Measurements from ENCODE around the gene NFATC2. TPM values are rescaled to one million over a fixed set of nuclear protein-coding genes. Genes with fewer than 3 reads are reported as not detected.
"Not testable (repeated sequence)": the region's sequence is repeated elsewhere in the genome, so short reads cannot be mapped to it uniquely, and the experiment has no call there.

NFATC2 gene
- total RNA-seq: 0.76 TPM

DNA sequence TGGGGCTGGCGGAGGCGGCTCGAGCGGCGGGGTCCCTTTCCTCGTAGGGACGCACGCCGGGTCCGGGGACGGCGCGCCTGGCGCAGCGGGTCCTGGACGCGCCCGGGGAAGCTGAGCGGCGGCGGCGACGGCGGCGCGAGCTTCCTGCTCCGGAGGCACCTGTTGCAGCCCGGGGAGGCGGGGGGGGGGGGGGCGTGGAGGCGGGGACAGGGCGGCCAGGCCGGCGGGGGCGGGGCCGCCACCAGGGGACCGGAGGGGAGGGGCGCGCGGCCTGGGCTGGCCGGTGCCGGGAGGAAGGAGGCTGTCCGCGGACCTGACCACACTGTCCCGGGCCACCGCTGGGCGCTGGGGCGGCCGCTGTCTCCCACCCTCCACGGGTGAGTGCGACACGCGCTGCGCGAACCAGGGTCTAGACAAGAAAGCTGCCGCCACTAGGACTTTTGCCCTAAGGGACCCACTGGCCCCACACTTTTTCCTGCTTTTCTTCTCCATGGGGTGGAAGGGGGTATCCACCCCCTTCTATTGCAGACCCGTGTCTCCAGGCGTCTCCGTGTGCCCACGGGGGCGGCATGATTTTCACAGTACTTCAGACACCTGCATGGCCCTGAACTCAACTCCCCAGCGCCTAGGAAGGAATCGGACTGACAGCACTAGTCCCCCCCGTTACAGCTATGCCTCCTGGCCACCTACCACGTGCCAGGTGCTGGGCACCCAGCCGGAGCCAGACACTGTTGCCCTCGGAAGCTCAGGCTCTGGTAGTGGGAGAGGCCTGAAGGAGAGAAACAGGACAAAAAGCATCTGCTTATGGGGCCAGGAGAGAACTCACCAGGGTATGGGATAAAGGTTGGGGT is at the start of gene NFATC2:
Gene NFATC2, minus strand, starts transcription at position 149 of the 851 bp plus-strand sequence. CDS start 220 bp downstream, outside the sequence.
- ATAC-seq: peak; percentile 53

- no peak for ATAC-seq
Observed at GRCh38 chr20:51591871-51592270, 49.4 kb upstream of the NFATC2 start.

- no peak for ATAC-seq
Observed at GRCh38 chr20:51588762-51589161, 46.2 kb upstream of the NFATC2 start.

DNA sequence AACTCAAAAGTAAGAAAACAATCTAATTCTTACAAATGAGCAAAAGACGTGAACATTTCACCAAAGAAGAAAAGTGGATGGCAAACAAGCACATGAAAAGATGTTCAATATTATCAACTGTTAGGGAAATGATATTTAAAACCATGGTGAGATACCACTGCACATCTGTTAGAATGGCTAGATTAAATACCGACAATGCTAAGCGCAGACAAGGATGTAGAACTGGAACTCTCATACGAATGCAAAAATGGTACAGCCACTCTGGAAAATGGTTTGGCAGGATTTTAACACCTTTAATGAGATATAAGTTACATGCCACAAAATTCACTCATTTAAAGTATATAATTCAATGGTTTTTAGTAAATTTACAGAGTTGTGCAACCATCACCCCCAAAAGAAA is 44.6 kb upstream of the NFATC2 start:
- ATAC-seq: no peak

- peak; percentile 72 for ATAC-seq
Observed at GRCh38 chr20:51586005-51586440, 43.5 kb upstream of the NFATC2 start.

DNA sequence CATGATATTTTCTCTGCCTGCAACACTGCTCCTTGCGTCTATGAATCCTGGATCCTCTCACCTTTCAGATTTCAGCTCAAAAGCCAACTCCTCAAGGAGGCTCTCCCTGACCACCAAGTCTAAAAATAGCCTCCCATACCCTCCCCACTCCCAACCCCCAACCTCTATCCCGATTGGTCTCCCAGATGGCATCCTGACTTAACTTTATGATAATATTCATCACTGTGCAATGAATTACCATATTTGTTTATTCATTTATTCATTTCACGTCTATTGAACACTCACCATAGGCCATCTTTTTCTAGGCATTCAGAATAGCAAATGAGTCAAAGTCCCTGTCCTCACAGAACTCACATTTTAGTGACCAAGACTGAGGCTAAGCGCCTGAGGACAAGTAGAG is 42.6 kb upstream of the NFATC2 start:
- no peak for ATAC-seq

DNA sequence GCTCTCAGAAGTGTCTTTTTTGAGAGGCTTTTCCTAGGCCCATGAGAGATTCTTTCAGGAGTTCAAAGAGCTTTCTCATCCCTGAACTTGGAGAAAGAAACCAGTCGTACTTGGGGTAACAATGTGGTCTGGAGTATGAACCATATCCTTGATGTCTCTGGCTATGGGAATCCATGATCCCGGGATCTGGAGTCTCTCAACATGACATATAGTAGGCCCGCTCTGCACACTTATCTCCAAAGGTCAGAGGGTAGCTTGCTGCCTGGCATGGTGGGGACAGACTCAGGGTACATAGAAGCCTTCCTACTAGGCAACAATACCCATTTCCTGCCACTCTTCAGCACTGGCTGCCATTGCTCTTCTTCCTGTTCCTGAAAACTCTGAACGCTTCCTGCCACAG is 42.2 kb upstream of the NFATC2 start:
- no peak for ATAC-seq

DNA sequence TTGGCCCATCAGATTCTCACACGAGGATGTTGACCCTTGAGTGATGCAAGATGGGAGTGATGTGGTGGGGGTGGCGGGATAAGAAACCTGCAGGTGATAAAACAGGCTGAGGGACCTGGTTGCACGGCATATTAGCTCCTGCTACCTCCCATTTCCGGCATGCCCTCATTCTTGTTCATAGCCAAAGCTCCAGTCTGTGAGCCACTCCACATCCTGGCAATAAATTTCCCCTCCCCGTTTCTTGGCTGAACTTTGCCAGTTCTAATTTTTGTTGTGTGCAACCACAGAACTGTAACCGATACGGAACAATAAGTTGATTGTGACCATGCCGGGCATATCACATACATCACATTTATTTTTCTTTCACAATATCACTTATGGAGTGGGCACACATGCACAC is 41.6 kb upstream of the NFATC2 start:
- no peak for ATAC-seq

DNA sequence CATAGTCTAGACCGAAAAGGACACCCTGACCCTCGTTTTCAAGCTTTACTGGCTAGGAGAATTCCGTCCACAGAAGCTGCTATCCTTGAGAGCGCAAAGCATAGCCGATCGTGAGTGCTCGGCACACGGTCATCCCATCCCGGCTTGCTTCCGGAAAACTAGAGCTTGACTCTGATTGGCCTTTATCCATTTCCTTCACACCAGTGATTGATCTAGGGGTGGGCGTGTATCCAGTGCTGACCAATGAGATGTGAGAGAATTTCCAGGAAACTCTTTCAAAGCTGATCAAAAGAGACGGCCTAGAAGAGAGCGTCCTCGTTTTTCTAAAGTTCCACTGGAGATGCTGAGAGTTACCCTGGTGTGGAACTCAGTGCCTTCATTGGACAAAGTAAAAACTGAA is 41.0 kb upstream of the NFATC2 start:
- ATAC-seq: no peak

DNA sequence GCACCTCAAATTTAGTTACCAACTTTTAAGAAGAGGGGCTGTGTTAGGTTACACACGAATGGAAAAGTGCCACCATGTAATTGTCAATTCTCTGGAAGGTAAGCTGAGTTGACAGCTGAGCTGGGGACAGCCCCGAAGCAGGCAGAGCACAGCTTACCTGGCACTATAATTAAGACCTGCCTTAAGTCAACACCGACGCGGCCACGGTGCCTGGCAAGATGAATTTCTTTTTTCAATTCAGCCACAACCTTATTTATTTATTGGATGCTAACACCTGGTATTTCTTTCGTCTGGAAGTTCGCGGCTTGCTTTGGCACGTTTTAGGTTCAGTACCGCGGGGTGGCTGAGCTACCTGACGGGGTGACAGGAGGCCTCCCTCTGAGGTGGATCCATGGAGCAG is 40.6 kb upstream of the NFATC2 start:
- no peak for ATAC-seq

DNA sequence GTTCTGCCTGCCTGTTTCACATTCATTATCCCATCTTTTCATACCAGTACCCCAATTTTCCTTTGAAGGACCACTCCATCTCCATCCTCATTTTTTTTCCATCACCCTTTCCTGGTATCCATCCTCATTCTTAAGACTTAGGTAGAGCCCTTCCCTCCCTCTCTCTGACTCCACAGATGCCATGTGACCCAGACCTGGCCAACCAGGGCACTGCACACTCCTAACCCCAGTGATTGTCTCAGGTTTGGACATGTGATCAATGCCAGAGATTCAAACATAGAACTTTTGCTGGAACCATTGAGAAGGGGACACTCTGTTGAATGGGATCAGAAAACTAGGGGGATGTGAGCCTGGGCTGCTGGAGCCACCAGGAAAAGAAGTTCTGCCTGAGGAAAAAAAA is 39.1 kb upstream of the NFATC2 start:
- ATAC-seq: no peak

- no peak for ATAC-seq
Observed at GRCh38 chr20:51579137-51579536, 36.6 kb upstream of the NFATC2 start.

DNA sequence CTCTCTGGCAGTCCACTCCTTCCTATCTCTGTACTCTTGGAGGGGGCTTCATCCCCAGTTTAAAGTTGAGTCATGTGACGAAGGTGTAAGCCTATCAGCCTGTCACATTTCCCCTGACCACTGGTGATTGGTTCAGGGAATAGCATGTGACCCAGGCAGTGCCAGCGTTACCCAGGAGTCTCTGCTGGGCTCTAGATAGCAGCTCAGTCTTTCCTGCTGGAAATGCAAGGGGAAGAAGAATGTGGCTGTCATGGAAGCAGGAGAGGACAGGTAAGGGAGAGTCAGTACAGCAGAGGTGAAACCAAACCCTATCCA is 35.6 kb upstream of the NFATC2 start:
- ATAC-seq: no peak

GRCh38 chr20:51577432-51578144 is 35.1 kb upstream of the NFATC2 start:
- ATAC-seq: no peak

DNA sequence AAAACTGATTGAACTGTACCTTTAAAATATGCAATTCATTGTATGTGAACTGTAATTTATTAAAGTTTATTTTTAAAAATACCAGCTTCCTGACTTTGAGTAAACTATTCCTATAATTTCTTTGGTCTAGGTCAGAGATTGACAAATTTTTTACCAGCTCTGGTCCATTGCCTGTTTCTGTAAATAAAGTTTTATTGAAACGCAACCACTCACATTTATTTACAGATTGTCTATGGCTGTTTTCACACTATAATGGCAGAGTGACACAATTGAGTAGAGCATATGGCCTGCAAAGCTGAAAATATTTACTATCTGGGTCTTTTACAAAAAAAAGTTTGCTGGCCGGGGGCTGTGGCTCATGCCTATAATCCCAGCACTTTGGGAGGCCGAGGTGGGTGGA is 33.0 kb upstream of the NFATC2 start:
- ATAC-seq: no peak

GRCh38 chr20:51574248-51575033 is 31.9 kb upstream of the NFATC2 start:
- no peak for ATAC-seq

- peak; percentile 70 for ATAC-seq
Observed at GRCh38 chr20:51573576-51574243, 31.2 kb upstream of the NFATC2 start.

DNA sequence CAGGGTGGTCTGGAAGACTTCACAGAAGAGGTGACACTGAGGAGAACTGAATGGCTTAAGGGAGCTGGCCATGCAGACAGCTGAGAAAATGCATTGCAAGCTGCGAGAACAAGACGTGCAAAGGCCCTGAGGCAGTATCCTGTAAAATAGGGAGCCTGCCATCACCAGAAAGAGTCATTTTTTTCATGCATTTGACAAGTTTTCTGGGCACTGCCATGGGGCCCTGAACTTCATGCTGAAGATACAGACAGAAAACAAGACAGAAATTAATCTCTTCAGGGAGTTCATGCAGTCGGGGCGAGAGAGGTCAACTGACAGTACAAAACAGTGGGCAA is 28.9 kb upstream of the NFATC2 start:
- ATAC-seq: no peak

DNA sequence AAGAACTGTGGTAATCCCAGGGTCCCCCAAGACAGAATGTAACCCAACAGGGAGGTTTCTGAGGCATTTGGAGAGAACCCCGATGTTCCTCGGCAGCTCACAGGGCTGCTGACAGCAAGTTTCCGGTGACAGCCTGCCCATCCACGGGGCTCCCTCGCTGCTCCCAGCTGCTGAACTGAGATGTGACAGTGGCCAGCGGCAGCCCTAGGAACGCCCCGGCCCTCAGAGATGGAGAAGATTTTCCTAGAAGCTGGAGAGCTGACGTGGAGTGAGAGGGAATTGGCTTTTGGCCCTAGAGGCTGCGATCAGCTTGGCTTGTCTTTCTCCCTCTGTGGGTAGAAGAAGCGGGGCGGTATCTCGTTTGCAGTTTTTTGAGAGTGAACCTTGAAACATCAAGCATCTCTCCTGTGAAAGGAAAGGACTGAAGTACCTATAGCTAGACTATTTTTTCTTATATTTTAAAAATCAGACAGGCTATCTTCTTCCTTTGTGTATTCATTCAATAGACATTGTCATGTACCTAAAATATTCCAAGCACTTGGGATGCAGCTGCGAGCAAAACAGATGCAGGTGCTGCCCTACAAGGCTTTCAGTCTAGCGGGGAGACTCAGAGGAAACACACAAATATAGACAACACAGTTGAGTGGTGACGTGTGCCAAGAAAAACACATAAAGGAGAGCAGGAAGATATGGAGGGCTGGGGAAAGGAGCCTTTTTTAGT is 28.4 kb upstream of the NFATC2 start:
- ATAC-seq: no peak

- ATAC-seq: no peak
Observed at GRCh38 chr20:51569815-51570738, 27.6 kb upstream of the NFATC2 start.

DNA sequence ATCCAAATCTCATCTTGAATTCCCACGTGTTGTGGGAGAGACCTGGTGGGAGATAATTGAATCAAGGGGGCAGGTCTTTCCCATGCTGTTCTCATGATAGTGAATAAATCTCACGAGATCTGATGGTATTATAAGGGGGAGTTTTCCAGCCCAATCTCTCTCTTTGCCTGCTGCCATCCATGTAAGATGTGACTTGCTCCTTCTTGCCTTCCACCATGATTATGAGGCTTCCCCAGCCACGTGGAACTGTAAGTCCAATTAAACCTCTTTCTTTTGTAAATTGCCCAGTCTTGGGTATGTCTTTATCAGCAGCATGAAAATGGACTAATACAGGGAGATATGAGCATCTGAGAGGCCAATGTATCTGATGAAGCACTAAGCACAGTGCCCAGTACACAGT is 26.0 kb upstream of the NFATC2 start:
- not testable (repeated sequence) for ATAC-seq

All from esophagus mucosa (tissue), 1 donor.